HT1080 (cell line): ENCODE measurements around the gene RNF26. TPM values are rescaled to one million over a fixed set of nuclear protein-coding genes. Genes with fewer than 3 reads are reported as not detected.
"Not testable (repeated sequence)": the region's sequence is repeated elsewhere in the genome, so short reads cannot be mapped to it uniquely, and the experiment has no call there.

ENCODE experiments used
- DNase-seq: peaks from one replicate; pipeline ENCODE4 v3.0.0-alpha.2; 2015; ENCODE audit warnings: low read depth
- small RNA-seq: library from RNA; depleted of rRNA; stranded (forward); fragments of <200 nt; gene quantifications from one replicate; pipeline ENCODE3, GENCODE V24; 2014
- total RNA-seq: library from RNA; depleted of rRNA; stranded (reverse); fragments of >200 nt; shearing (Covaris generic); gene quantifications from 2 replicates; pipeline ENCODE4 v1.2.3, GENCODE V29; 2014; rRNA removed

RNF26 gene
- total RNA-seq, 1 experiment from 2014 or later, result 12.1 TPM

- DNase-seq, result peak; percentile 96
Measured at GRCh38 chr11:119381181-119381988, 47.1 kb downstream of the RNF26 start, which contains the start of gene USP2. USP2 (minus strand) TSS chr11:119381690; CDS start chr11:119373480, 8,210 bp downstream.

DNA sequence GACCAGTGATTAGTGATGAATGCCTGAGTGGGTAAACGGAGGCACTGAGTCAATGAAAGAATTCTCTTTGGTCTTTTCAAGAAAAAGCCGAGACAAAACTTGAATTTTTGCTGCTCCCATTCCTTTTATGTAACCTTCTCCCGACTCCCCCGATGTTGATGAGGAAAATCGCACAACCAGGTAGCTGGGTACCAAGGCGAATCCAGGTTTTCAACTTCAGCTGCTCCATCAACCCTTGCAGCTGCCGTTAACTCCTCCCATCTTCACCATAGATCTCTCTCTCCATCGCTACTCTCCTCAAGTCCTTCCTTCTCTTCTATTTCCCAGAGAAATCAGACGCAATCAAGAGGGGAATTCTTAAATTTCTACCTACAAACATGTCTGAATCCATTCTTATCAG, 47.8 kb downstream of the RNF26 start:
- no peak for DNase-seq

- not testable (repeated sequence) for DNase-seq
Measured at GRCh38 chr11:119382513-119382912, 48.2 kb downstream of the RNF26 start.

GRCh38 chr11:119384332-119384731, 50.0 kb downstream of the RNF26 start:
- DNase-seq, result no peak

Small RNA genes lying within 50 kb of the gene (small RNA-seq; reads per million reads assigned to genes)
- not detected for gene RF01225
- not detected for gene RNU6-262P

Other genes starting within 250 kb of the RNF26 start
- gene HMBS, start 249.6 kb upstream of the RNF26 start, total RNA-seq, result 6.1 and 9.3 TPM in 2 replicates
- gene DPAGT1, start 232.7 kb upstream of the RNF26 start, total RNA-seq, result 35.0 and 46.0 TPM in 2 replicates
- gene C2CD2L, start 227.2 kb upstream of the RNF26 start, total RNA-seq, result 17.2 and 17.8 TPM in 2 replicates
- gene HINFP, start 212.9 kb upstream of the RNF26 start, total RNA-seq, result 17.9 and 18.2 TPM in 2 replicates
- not detected in 2 replicates for gene ABCG4, start 185.5 kb upstream of the RNF26 start, total RNA-seq
- gene NLRX1, start 165.8 kb upstream of the RNF26 start, total RNA-seq, result 11.0 and 11.3 TPM in 2 replicates
- not detected in 2 replicates for gene NHERF4, start 149.1 kb upstream of the RNF26 start, total RNA-seq
- 9.3 and 12.0 TPM in 2 replicates for gene CBL, start 128.2 kb upstream of the RNF26 start, total RNA-seq
- gene MCAM, start 17.4 kb upstream of the RNF26 start, total RNA-seq, result 365 and 377 TPM in 2 replicates
- gene C1QTNF5, start 6.4 kb downstream of the RNF26 start, total RNA-seq, result 0.96 and 1.8 TPM in 2 replicates
- gene MFRP, start 12.2 kb downstream of the RNF26 start, total RNA-seq, result not detected in 2 replicates
- gene USP2, start 47.2 kb downstream of the RNF26 start, total RNA-seq, result 0.20 and 1.0 TPM in 2 replicates
- gene THY1, start 88.6 kb downstream of the RNF26 start, total RNA-seq, result 0.20 TPM in 1 of 2 replicates, not detected in the other